HepG2 (cell line): ENCODE results near the gene MDFIC. TPM values are rescaled to one million over a fixed set of nuclear protein-coding genes. Genes with fewer than 3 reads are reported as not detected.

Experiments used
- ATAC-seq: fragments of 200-7000 bp; cut with Tn5 transposase; 3 replicates; pipeline ENCODE4 v1.9.1; 2020; ENCODE audit warnings: mild to moderate bottlenecking, moderate library complexity
- BruUV-seq: library from RNA; stranded (reverse); fragments of 400-500 nt; replicated peaks from 2 replicates; lab custom pipeline; 2021; lab: Mats Ljungman, UMichigan
- CTCF ChIA-PET: fragments of 300-600 bp; formaldehyde crosslinking; extraction: SDS; loops from one replicate; lab custom pipeline; 2021; ENCODE audit warnings: low total read pairs, inconsistent platforms, low intra/inter-chr PET ratio; lab: Yijun Ruan, JAX
- POLR2A ChIA-PET: fragments of 350-600 bp; sonication (Branson Sonifier 250); formaldehyde crosslinking; loops from one replicate; lab custom pipeline; 2020; ENCODE audit warnings: antibody characterized with exemption, inconsistent platforms; lab: Yijun Ruan, JAX
- DNase-seq: peaks from one replicate; pipeline ENCODE4 v3.0.0-alpha.2; 2015; ENCODE audit warnings: low spot score
- FAIRE-seq: peaks from 3 replicates; lab custom pipeline; 2011; peaks lifted over from hg19 to GRCh38; lab: Jason Lieb, UNC
- H2AFZ ChIP-seq: one replicate; pipeline ENCODE4 v1.6.1; 2011; ENCODE audit warnings: low read length, inconsistent platforms
- H3K27ac ChIP-seq: fragments of 300-600 bp; 3 replicates; pipeline ENCODE4 v1.8.0; 2011; ENCODE audit warnings: mixed run types, mild to moderate bottlenecking, mixed read lengths, low read length, inconsistent platforms; ENCODE audit not compliant: insufficient read depth; ENCODE audit errors: extremely low read length
- H3K27me3 ChIP-seq, 2 experiments: fragments of 200-600 bp in 1 of 2; 2 replicates in 1 of 2; 3 replicates in 1 of 2; pipeline versions ENCODE4 v1.6.0 to v1.8.0; 2011; ENCODE audit warnings: low read length in 2 of 2, mild to moderate bottlenecking in 2 of 2, moderate library complexity in 2 of 2, inconsistent platforms in 1 of 2; ENCODE audit not compliant: insufficient read depth in 2 of 2, control insufficient read depth in 1 of 2
- H3K36me3 ChIP-seq, 2 experiments: fragments of 200-600 bp in 1 of 2; replicated peaks in 1 of 2; 2 replicates in 1 of 2; 3 replicates in 1 of 2; pipeline versions ENCODE4 v1.5.1 to v1.8.0; 2011; ENCODE audit warnings: low read length in 2 of 2, inconsistent platforms in 1 of 2; ENCODE audit not compliant: insufficient read depth in 2 of 2, control insufficient read depth in 1 of 2
- H3K4me1 ChIP-seq: 2 replicates; pipeline ENCODE4 v1.5.1; 2012; ENCODE audit warnings: low read length, inconsistent platforms; ENCODE audit not compliant: insufficient read depth
- H3K4me2 ChIP-seq: 2 replicates; pipeline ENCODE4 v1.6.0; 2011; ENCODE audit warnings: low read depth, low read length, inconsistent platforms
- H3K4me3 ChIP-seq, 3 experiments: fragments of 200-600 bp in 1 of 3; sonication (generic), shearing (Covaris generic) in 1 of 3; replicated peaks in 1 of 3; 2 replicates each; pipeline ENCODE4 v1.5.1; 2011 to 2016; ENCODE audit warnings: low read length in 3 of 3, inconsistent platforms in 2 of 3, low read depth in 2 of 3, mild to moderate bottlenecking in 2 of 3, control low read depth in 1 of 3, mixed read lengths in 1 of 3; ENCODE audit not compliant: insufficient read depth in 1 of 3
- H3K79me2 ChIP-seq: one replicate; pipeline ENCODE4 v1.6.1; 2011; ENCODE audit warnings: low read length, inconsistent platforms; ENCODE audit not compliant: insufficient read depth
- H3K9ac ChIP-seq: 2 replicates; pipeline ENCODE4 v1.6.0; 2011; ENCODE audit warnings: mild to moderate bottlenecking, low read depth, low read length, inconsistent platforms; ENCODE audit not compliant: insufficient read depth
- H3K9me3 ChIP-seq: 2 replicates; pipeline ENCODE4 v1.5.1; 2012; ENCODE audit warnings: mild to moderate bottlenecking, low read length
- H4K20me1 ChIP-seq: 2 replicates; pipeline ENCODE4 v1.6.0; 2011; ENCODE audit warnings: inconsistent platforms, mild to moderate bottlenecking, low read length, moderate library complexity; ENCODE audit not compliant: insufficient read depth
- BCL6 ChIP-seq: IDR thresholded peaks from 2 replicates; pipeline ENCODE4 v1.6.1; 2016; ENCODE audit warnings: missing genetic modification reagents, missing compliant biosample characterization
- KAT8 ChIP-seq: IDR thresholded peaks from 2 replicates; pipeline ENCODE4 v1.6.1; 2016; ENCODE audit warnings: missing genetic modification reagents, missing compliant biosample characterization
- KDM6A ChIP-seq: IDR thresholded peaks from 2 replicates; pipeline ENCODE4 v1.6.1; 2016; ENCODE audit warnings: low read depth
- NFKB2 ChIP-seq: sonication (generic); formaldehyde crosslinking; IDR thresholded peaks from 2 replicates; pipeline ENCODE4 v1.4.0; 2020; ENCODE audit warnings: missing genetic modification reagents, borderline replicate concordance
- PAWR ChIP-seq: sonication (generic); formaldehyde crosslinking; IDR thresholded peaks from 2 replicates; pipeline ENCODE4 v1.4.0; 2020; ENCODE audit warnings: missing genetic modification reagents, mild to moderate bottlenecking, borderline replicate concordance
- SAP130 ChIP-seq: IDR thresholded peaks from 2 replicates; pipeline ENCODE4 v1.6.1; 2016; ENCODE audit warnings: low read depth
- SMC3 ChIP-seq: IDR thresholded peaks from 2 replicates; pipeline ENCODE4 v1.6.1; 2011; ENCODE audit warnings: low read length, improper control_type of control experiment
- SNAPC2 ChIP-seq: sonication (generic); formaldehyde crosslinking; IDR thresholded peaks from 2 replicates; pipeline ENCODE4 v1.8.1; 2022; ENCODE audit warnings: mild to moderate bottlenecking, missing genetic modification reagents
- STAT5B ChIP-seq: sonication (generic); formaldehyde crosslinking; IDR thresholded peaks from 2 replicates; pipeline ENCODE4 v1.4.0; 2020; ENCODE audit warnings: missing genetic modification reagents
- ZNF335 ChIP-seq: sonication (generic); formaldehyde crosslinking; IDR thresholded peaks from 2 replicates; pipeline ENCODE4 v1.4.0; 2020; ENCODE audit warnings: missing genetic modification reagents
- ZNF775 ChIP-seq: sonication (generic); formaldehyde crosslinking; IDR thresholded peaks from 2 replicates; pipeline ENCODE4 v1.4.0; 2020; ENCODE audit warnings: missing genetic modification reagents, mild to moderate bottlenecking, moderate library complexity, borderline replicate concordance
- ZNF777 ChIP-seq: sonication (generic); formaldehyde crosslinking; IDR thresholded peaks from 2 replicates; pipeline ENCODE4 v1.4.0; 2020; ENCODE audit warnings: missing genetic modification reagents
- ZNF781 ChIP-seq: sonication (generic); formaldehyde crosslinking; IDR thresholded peaks from 2 replicates; pipeline ENCODE4 v1.5.1; 2020; ENCODE audit warnings: borderline replicate concordance, mild to moderate bottlenecking, missing genetic modification reagents; ENCODE audit errors: not compliant biosample characterization
- WGBS: methylation state at CpG from one replicate; pipeline ENCODE4 v1.1.6; 2017; ENCODE audit warnings: low lambda C conversion rate; 5-methylcytosine and 5-hydroxymethylcytosine counted together
- in situ Hi-C: cut with HindIII; loops from 2 replicates; pipeline ENCODE4 v1.10.0; 2017; ENCODE audit warnings: low pct_unique_long_range_greater_than_20kb; ENCODE audit not compliant: extremely low pct_ligation_motif_present
- intact Hi-C: fragments of 100-400 bp; cut with micrococcal nuclease; formaldehyde crosslinking; loops from one replicate; pipeline ENCODE4 v1.10.0; 2022; ENCODE audit not compliant: unreplicated experiment
- polyA plus RNA-seq, 8 experiments: library from polyadenylated mRNA; depleted of rRNA in 3 of 8; stranded (reverse) in 7 of 8; unstranded in 1 of 8; fragments of >200 nt; fragmentation: Illumina TruSeq in 4 of 8; extraction: Trizol in 4 of 8; gene quantifications; 2 replicates each; pipeline versions ENCODE4 v1.2.1 to v1.2.3, GENCODE V29; 2011 to 2016; ENCODE audit warnings: low read depth in 4 of 8, missing spikeins in 1 of 8, mixed read lengths in 1 of 8; ENCODE audit not compliant: insufficient read depth in 1 of 8
- total RNA-seq, 5 experiments: library from RNA; depleted of rRNA; stranded (reverse); fragments of >200 nt; fragmentation: Illumina TruSeq; extraction: Trizol; gene quantifications; 2 replicates each; pipeline ENCODE4 v1.2.3, GENCODE V29; 2016; ENCODE audit warnings: low read depth in 1 of 5
- TF ChIP-seq, protein P1 (sequence below): fragments of 450-650 bp; IDR thresholded peaks from 2 replicates; pipeline ENCODE4 v1.6.1; 2017
- TF ChIP-seq, protein P2 (sequence below): sonication (generic); IDR thresholded peaks from 2 replicates; pipeline ENCODE4 v1.6.1; 2016; ENCODE audit warnings: low read depth, borderline replicate concordance
- TF ChIP-seq, protein P3 (sequence below): IDR thresholded peaks from 2 replicates; pipeline ENCODE4 v1.6.1; 2016; ENCODE audit warnings: low read depth, control low read depth
- TF ChIP-seq, protein P4 (sequence below): sonication (generic); formaldehyde crosslinking; IDR thresholded peaks from 2 replicates; pipeline ENCODE4 v1.5.0; 2020; ENCODE audit warnings: mild to moderate bottlenecking, missing genetic modification reagents

Gene MDFIC
- total and polyA plus RNA-seq, 2 of the 13 experiments (the other 11 are each of a cell fraction or from before 2014, with no cell fraction given): 0.13 TPM; not detected in 1

DNA sequence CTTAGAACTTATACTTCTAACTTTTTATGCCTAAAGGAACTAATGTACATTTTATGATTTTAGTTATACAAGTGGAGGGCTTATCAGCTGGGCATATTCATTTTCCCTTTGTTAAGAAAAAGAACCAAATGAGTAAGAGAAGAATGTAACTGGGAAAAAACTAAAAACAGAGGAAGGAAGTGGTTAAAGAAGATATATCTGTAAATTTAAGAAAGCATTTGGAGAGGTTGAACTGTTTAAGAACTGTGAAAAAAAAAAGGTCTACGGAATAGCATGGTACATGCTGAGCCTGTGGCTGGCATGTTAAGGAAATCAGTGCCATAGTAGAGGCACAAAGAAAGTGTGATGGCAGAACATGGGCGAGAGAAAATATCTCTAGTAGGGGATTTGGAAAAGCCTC is 6.2 kb downstream of the MDFIC start (continued):
- no peak for TF ChIP-seq SMC3
- no peak for TF ChIP-seq SAP130 (CRISPR knock-in tag)
- TF ChIP-seq ZNF775 (CRISPR knock-in tag): no peak
- no peak for TF ChIP-seq PAWR (CRISPR knock-in tag)
- TF ChIP-seq ZNF781 (CRISPR knock-in tag): no peak
- TF ChIP-seq, protein P1, sequence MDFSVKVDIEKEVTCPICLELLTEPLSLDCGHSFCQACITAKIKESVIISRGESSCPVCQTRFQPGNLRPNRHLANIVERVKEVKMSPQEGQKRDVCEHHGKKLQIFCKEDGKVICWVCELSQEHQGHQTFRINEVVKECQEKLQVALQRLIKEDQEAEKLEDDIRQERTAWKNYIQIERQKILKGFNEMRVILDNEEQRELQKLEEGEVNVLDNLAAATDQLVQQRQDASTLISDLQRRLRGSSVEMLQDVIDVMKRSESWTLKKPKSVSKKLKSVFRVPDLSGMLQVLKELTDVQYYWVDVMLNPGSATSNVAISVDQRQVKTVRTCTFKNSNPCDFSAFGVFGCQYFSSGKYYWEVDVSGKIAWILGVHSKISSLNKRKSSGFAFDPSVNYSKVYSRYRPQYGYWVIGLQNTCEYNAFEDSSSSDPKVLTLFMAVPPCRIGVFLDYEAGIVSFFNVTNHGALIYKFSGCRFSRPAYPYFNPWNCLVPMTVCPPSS: no peak
- no peak for TF ChIP-seq KAT8 (CRISPR knock-in tag)
- TF ChIP-seq, protein P2, sequence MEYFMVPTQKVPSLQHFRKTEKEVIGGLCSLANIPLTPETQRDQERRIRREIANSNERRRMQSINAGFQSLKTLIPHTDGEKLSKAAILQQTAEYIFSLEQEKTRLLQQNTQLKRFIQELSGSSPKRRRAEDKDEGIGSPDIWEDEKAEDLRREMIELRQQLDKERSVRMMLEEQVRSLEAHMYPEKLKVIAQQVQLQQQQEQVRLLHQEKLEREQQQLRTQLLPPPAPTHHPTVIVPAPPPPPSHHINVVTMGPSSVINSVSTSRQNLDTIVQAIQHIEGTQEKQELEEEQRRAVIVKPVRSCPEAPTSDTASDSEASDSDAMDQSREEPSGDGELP: no peak

DNA sequence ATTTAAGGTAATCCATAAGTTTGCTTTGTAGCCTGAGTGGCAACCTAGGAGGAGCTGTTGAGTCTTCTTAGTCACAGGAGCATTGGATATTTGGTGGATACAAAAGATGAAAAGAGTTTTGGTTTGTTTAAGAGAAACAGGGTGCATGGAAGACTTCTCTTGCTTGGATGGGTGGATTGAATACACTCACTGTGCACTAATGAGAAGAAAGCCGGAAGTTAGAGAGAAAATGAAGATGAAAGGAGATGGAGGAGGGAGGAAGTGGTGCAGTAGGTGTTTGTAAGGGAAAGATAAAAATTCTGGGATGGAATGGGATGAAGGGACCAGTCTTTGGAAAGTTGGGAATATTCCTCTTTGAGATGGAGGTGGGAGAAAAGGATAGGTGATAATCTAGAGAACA is 7.7 kb downstream of the MDFIC start:
- intact Hi-C loops: no loop called here
- Histone ChIP-seq H3K79me2 (no peaks in the 10 kb centered on the region), H4K20me1 (no peaks in the 10 kb centered on the region), H3K27ac (no peak overlapping the region), H3K9me3 (no peaks in the 10 kb centered on the region), H3K27me3 (no peaks in the 10 kb centered on the region), H3K4me2 (no peak overlapping the region), H2AFZ (no peak overlapping the region), H3K9ac (no peak overlapping the region), H3K36me3 (no peaks in the 10 kb centered on the region), H3K4me1 (no peaks in the 10 kb centered on the region), H3K4me3 (no peak overlapping the region)
- ATAC-seq (no peak), FAIRE-seq (no peak), DNase-seq (no peak)
- TF ChIP-seq KDM6A (CRISPR knock-in tag) (no peak), STAT5B (no peak), ZNF777 (CRISPR knock-in tag) (no peak), SNAPC2 (CRISPR knock-in tag) (no peak), BCL6 (no peak), NFKB2 (CRISPR knock-in tag) (no peak), ZNF335 (CRISPR knock-in tag) (no peak)
- TF ChIP-seq, protein P3, sequence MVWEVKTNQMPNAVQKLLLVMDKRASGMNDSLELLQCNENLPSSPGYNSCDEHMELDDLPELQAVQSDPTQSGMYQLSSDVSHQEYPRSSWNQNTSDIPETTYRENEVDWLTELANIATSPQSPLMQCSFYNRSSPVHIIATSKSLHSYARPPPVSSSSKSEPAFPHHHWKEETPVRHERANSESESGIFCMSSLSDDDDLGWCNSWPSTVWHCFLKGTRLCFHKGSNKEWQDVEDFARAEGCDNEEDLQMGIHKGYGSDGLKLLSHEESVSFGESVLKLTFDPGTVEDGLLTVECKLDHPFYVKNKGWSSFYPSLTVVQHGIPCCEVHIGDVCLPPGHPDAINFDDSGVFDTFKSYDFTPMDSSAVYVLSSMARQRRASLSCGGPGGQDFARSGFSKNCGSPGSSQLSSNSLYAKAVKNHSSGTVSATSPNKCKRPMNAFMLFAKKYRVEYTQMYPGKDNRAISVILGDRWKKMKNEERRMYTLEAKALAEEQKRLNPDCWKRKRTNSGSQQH (CRISPR knock-in tag): no peak
- TF ChIP-seq, protein P4, sequence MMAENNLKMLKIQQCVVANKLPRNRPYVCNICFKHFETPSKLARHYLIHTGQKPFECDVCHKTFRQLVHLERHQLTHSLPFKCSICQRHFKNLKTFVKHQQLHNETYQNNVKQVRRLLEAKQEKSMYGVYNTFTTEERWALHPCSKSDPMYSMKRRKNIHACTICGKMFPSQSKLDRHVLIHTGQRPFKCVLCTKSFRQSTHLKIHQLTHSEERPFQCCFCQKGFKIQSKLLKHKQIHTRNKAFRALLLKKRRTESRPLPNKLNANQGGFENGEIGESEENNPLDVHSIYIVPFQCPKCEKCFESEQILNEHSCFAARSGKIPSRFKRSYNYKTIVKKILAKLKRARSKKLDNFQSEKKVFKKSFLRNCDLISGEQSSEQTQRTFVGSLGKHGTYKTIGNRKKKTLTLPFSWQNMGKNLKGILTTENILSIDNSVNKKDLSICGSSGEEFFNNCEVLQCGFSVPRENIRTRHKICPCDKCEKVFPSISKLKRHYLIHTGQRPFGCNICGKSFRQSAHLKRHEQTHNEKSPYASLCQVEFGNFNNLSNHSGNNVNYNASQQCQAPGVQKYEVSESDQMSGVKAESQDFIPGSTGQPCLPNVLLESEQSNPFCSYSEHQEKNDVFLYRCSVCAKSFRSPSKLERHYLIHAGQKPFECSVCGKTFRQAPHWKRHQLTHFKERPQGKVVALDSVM: no peak
- CTCF ChIA-PET: no interaction called here
- POLR2A ChIA-PET: no interaction called here
- no TSS peak for BruUV-seq
- in situ Hi-C loops: no loop called here
- 31% methylated on average over 1 of the region's 1 CpG for WGBS
